HepG2 (cell line): ENCODE data around the gene ASB16. TPM values are rescaled to one million over a fixed set of nuclear protein-coding genes. Genes with fewer than 3 reads are reported as not detected.

Source experiments
- ATF7 ChIP-seq, 2 experiments: fragments of 450-650 bp in 1 of 2; sonication (generic) in 1 of 2; formaldehyde crosslinking in 1 of 2; IDR thresholded peaks; 2 replicates each; pipeline versions ENCODE4 v1.4.0 to v1.6.1; 2016 to 2020; ENCODE audit warnings: antibody characterized with exemption in 1 of 2, mild to moderate bottlenecking in 1 of 2, missing genetic modification reagents in 1 of 2
- HDAC6 ChIP-seq: fragments of 200-600 bp; sonication (generic); IDR thresholded peaks from 2 replicates; pipeline ENCODE4 v1.7.0; 2017; ENCODE audit warnings: mild to moderate bottlenecking, antibody characterized with exemption, low read length, low read depth
- STAG1 ChIP-seq: sonication (generic); formaldehyde crosslinking; IDR thresholded peaks from 2 replicates; pipeline ENCODE4 v1.4.0; 2020; ENCODE audit warnings: missing genetic modification reagents
- TEAD2 ChIP-seq: sonication (generic); formaldehyde crosslinking; IDR thresholded peaks from 2 replicates; pipeline ENCODE4 v1.9.0; 2021; ENCODE audit warnings: missing genetic modification reagents
- TOPORS ChIP-seq: sonication (generic); formaldehyde crosslinking; IDR thresholded peaks from 2 replicates; pipeline ENCODE4 v1.8.0; 2023; ENCODE audit warnings: mild to moderate bottlenecking, missing genetic modification reagents
- ZBTB42 ChIP-seq: sonication (generic); formaldehyde crosslinking; IDR thresholded peaks from 2 replicates; pipeline ENCODE4 v1.5.0; 2020; ENCODE audit warnings: mild to moderate bottlenecking, missing genetic modification reagents
- ZHX2 ChIP-seq, 2 experiments: sonication (generic) in 1 of 2; formaldehyde crosslinking in 1 of 2; IDR thresholded peaks; 2 replicates each; pipeline versions ENCODE4 v1.6.1 to v1.9.0; 2014 to 2022; ENCODE audit warnings: antibody characterized with exemption in 1 of 2, borderline replicate concordance in 1 of 2, inconsistent platforms in 1 of 2, low read depth in 1 of 2, missing genetic modification reagents in 1 of 2
- ZNF354B ChIP-seq: sonication (generic); formaldehyde crosslinking; IDR thresholded peaks from 2 replicates; pipeline ENCODE4 v1.8.0; 2022; ENCODE audit warnings: mild to moderate bottlenecking, missing genetic modification reagents
- ZNF704 ChIP-seq: sonication (generic); formaldehyde crosslinking; IDR thresholded peaks from 2 replicates; pipeline ENCODE4 v1.8.1; 2023; ENCODE audit warnings: mild to moderate bottlenecking, inconsistent platforms, moderate library complexity, missing genetic modification reagents, borderline replicate concordance
- ZNF724P ChIP-seq: sonication (generic); formaldehyde crosslinking; IDR thresholded peaks from 2 replicates; pipeline ENCODE4 v1.8.0; 2022; ENCODE audit warnings: missing genetic modification reagents, borderline replicate concordance
- polyA plus RNA-seq, 8 experiments: library from polyadenylated mRNA; depleted of rRNA in 3 of 8; stranded (reverse) in 7 of 8; unstranded in 1 of 8; fragments of >200 nt; fragmentation: Illumina TruSeq in 4 of 8; extraction: Trizol in 4 of 8; gene quantifications; 2 replicates each; pipeline versions ENCODE4 v1.2.1 to v1.2.3, GENCODE V29; 2011 to 2016; ENCODE audit warnings: low read depth in 4 of 8, missing spikeins in 1 of 8, mixed read lengths in 1 of 8; ENCODE audit not compliant: insufficient read depth in 1 of 8
- total RNA-seq, 5 experiments: library from RNA; depleted of rRNA; stranded (reverse); fragments of >200 nt; fragmentation: Illumina TruSeq; extraction: Trizol; gene quantifications; 2 replicates each; pipeline ENCODE4 v1.2.3, GENCODE V29; 2016; ENCODE audit warnings: low read depth in 1 of 5
- TF ChIP-seq, protein P1 (sequence below), 2 experiments: sonication (generic) in 1 of 2; formaldehyde crosslinking in 1 of 2; IDR thresholded peaks; 2 replicates each; pipeline versions ENCODE4 v1.5.1 to v1.6.1; 2011 to 2020; ENCODE audit warnings: borderline replicate concordance in 1 of 2, low read depth in 1 of 2, low read length in 1 of 2, mild to moderate bottlenecking in 1 of 2, missing genetic modification reagents in 1 of 2, moderate library complexity in 1 of 2
- TF ChIP-seq, protein P2 (sequence below): sonication (generic); formaldehyde crosslinking; IDR thresholded peaks from 2 replicates; pipeline ENCODE4 v1.9.0; 2022; ENCODE audit warnings: low read depth, missing genetic modification reagents

ASB16 gene
- total and polyA plus RNA-seq, 2 of the 13 experiments (the other 11 are each of a cell fraction or from before 2014, with no cell fraction given): 0.07 TPM; not detected in 1

DNA sequence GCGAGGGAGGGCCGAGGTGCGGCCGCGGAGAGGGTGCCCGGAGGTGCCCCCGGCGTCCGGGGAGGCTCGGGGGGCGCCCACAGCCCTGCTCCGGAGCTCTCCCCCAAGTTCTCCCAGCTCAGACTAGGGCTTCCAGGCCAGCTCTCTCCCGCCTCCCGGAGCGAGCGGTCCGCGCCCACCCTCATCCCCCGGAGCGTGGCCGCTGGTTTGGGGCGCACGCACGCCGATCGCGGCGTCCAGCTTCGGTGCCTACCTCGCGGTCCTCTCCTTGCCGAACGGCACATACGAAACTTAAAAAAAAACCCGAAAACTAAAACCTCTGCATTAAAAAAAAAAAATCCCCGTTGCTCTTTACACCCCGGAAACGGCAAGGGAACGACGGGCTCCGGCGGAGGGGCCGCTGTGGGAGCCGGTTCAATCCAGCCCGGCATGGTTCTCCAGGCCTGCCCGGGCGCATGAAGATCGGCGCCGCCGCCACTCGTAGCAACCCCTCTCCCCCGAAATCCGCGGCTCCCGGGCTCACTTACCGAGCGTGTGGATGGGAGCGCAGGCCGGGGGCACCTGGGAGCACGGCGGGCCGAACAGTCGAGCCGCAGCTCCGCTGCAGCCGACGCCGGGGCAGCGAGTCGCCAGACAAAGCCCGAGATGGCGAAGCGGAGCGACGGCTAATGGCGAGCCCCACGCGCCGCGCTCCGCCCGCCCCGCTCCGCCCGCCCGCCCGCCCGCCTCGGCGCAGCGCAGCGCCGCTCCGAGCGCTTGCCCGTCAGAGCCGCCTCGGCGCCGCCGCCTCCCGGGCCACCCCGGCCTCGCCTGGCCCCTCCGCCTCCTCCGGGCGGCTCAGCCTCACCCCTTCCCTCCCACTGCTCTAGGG, 49.9 kb downstream of the ASB16 start (continued):
- TF ChIP-seq ATF7 (IDR thresholded peaks at IDR 0.05) (no peak), ATF7 (CRISPR knock-in tag; IDR thresholded peaks at IDR 0.05) (no peak), ZNF354B (CRISPR knock-in tag) (no peak), TEAD2 (CRISPR knock-in tag) (0 out of 2 replicates have a peak, but pooled peaks have one; percentile 9), ZNF704 (no peak), HDAC6 (no peak), ZNF724P (no peak), ZHX2 (IDR thresholded peaks at IDR 0.05; ENCODE audit: low read depth) (no peak), ZHX2 (CRISPR knock-in tag; IDR thresholded peaks at IDR 0.05; ENCODE audit: borderline replicate concordance) (no peak), STAG1 (no peak), ZBTB42 (CRISPR knock-in tag) (no peak), TOPORS (CRISPR knock-in tag) (no peak)
- TF ChIP-seq, protein P1, sequence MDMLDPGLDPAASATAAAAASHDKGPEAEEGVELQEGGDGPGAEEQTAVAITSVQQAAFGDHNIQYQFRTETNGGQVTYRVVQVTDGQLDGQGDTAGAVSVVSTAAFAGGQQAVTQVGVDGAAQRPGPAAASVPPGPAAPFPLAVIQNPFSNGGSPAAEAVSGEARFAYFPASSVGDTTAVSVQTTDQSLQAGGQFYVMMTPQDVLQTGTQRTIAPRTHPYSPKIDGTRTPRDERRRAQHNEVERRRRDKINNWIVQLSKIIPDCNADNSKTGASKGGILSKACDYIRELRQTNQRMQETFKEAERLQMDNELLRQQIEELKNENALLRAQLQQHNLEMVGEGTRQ (IDR thresholded peaks at IDR 0.05; ENCODE audit: low read depth, low read length): no peak
- TF ChIP-seq, protein P1 (CRISPR knock-in tag; IDR thresholded peaks at IDR 0.05; ENCODE audit: borderline replicate concordance): no peak
- TF ChIP-seq, protein P2, sequence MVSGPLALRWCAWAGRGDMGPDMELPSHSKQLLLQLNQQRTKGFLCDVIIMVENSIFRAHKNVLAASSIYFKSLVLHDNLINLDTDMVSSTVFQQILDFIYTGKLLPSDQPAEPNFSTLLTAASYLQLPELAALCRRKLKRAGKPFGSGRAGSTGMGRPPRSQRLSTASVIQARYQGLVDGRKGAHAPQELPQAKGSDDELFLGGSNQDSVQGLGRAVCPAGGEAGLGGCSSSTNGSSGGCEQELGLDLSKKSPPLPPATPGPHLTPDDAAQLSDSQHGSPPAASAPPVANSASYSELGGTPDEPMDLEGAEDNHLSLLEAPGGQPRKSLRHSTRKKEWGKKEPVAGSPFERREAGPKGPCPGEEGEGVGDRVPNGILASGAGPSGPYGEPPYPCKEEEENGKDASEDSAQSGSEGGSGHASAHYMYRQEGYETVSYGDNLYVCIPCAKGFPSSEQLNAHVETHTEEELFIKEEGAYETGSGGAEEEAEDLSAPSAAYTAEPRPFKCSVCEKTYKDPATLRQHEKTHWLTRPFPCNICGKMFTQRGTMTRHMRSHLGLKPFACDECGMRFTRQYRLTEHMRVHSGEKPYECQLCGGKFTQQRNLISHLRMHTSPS: no peak
